Amniotic epithelial cell (primary cell): Measurements from ENCODE around the gene CSF3.

Experiments
- DNase-seq: peaks from one replicate; pipeline ENCODE4 v3.0.0-alpha.2; 2010; ENCODE audit warnings: low read depth

CSF3 gene

DNA sequence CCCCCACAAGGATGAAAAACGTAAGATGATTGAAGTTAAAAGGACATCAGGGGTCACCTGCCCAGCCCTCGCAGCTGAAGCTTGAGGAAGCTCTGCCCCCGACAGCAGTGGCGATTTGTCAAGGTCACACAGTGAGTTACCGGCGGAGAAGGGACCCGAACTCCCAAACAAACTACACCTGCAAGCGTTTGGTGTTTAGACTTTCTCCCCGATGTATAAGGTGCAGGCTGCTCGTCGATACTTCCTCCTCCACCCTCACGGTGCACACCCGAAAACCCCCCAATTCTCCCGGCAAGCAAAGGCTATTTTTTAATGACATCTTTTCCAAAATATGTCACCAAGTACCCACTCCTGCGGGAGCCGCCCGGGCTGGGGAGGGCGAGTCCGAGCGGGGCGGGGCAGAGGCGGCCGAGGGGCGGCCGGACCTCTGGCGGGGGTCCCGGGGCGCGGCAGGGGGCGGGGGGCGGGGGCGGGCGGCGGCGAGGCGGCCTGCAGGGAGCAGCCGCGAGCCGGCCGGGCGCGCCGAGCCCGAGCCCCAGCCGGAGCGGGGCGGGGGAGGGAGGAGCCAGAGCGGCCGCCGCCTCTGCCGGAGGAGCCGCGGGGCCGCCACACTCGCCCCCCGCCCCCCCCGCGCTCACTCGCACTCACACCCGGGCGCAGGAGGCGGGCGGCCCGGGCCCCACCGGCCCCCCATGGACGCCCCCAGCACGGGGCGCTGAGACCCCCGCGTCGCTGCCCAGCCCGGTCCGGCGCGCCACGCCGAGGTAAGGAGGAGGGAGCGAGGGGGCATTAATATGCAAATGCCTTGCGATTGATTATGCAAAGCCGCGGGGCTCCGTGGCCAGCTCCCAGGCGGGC is 47.3 kb downstream of the CSF3 start, which contains the start of gene THRA:
TSS of gene THRA (plus strand) at position 637 of the 858 bp plus-strand sequence. CDS start 11,524 bp downstream, outside the sequence.
- no peak for DNase-seq

DNA sequence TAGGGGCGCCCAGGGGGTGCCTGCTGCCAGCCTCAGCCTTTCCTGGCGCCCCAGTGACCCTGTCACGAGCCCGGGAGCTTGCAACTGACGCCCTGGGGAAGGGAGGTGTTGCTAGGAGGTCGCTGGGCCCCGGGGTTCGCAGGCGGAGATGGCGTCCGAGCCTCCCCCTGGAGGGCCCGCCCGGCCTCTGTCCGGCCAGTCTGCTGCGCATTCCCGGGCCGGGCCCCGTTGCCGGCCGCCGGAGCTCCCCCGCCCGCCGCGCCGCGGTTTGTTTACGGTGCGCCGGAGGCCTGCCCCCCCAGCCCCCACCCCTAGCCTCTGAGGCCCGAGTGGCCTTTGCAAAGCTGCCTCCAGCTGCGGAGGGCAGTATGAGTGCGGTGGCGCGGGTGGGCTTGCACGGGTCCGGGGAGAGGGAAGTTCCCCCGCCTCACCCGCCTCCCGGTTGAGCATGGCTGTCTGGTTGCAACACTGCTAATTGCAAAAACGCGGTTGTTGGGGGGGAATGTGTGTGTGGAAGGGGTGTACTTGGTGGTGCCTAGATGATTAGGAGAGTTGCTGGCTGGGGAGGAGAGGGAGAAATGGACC is 48.0 kb downstream of the CSF3 start:
- DNase-seq: peak; percentile 68

DNA sequence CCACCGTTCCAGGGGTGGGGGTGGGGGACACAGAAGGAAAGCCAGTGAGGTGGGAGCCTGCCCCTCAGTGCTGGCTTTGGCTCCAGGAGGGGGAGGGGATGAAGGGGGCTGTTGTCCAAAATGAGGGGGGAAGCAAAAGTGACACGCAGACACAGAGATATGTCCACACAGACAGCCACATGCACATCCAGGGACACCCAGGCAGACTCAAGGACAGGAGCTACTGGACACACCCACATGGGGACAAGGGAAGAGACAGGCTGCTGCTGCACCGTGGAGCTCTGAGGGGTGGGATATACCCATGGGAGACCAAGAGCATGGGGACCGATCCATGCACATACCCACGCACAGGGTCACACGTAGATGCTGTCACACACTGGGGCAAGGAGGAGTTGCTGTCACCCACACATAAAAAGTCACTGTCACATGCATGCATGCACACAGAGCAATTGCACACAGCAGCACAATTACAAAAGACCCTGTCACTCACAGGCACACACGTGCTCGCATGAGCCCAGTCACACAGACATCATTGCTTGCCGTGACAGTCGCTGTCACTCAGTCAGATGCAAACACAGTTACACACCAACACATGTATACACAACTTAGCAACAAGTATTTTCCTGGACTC is 48.8 kb downstream of the CSF3 start:
- DNase-seq: no peak

DNA sequence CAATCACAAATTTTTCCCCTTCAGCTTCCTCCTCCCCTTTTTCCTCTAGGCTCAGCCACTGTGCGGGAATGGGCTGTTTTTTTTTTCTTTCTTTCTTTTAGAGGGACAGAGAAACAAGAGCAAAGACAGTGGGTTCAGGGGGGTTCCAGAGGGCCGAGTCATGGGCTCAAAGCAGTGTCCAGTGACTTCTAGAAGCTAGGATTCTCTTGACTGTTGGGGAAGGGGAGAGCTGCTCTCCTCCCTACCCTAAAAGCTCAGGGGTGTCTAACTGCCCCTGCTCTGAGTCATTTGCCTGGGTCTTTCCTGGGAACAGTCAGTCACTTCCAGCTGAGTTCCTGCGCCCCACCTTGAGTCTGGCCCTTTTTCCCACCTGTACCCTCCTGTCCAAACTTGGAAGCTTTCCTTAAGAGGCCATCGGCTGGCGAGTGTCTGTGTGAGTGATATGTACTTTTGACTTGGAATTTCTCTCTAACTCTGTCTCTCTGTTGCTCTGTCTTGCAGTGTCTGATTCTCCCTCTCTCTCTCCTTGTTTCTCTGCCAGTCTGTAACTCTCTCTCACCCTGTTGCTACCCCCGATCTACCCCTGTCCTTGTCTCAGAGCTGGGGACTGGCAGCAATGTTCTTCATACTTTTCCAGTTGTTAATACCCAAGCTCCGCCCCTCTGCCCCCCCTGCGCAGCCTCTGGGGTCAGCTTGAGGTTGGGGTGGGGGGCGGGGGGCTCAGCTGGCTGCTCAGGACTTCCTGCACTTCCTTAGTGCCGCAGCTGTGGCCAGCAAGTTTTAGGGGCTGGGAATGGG is 49.9 kb downstream of the CSF3 start:
- DNase-seq: peak; percentile 39

DNA sequence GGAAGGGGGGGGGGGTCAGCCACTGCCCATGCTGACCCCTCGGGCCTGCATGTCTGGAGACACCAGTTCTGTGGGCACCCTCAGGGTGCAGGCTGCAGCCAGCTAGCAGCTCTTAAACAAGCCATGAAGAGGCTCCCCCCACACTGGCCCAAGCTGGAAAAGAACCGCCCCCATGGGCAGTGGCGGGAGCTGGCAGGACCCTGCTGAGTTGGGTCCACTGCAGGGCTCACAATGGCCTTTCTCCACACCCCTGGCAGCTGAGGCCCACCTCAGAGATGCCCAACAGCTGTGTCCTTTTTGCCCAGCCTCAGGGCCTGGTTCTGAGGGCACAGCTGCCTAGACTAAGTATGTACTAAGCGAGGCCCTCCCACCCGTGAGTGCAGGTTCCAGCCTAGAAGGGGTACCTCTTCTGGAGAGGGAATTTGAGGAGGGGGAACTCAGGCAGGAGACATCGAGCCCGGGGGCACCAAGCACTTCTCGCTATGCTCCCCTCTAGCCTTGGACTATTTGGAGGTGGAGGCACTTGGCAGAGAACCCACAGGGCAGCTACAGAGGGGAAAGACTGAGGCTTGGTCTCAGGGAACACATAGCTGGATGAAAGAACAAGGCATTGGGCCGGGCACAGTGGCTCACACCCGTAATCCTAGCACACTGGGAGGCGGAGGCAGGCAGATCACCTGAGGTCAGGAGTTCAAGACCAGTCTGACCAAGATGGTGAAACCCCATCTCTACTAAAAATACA is 50.7 kb downstream of the CSF3 start:
- DNase-seq: no peak
